ENCODE measurements around the gene MYO19.
"Not testable (repeated sequence)": the region's sequence is repeated elsewhere in the genome, so short reads cannot be mapped to it uniquely, and the experiment has no call there.

MYO19 gene

GRCh38 chr17:36461330-36462110 is 73.1 kb downstream of the MYO19 start:
- no peak for DNase-seq

- no peak for DNase-seq
Measured at GRCh38 chr17:36460265-36460937, 74.3 kb downstream of the MYO19 start.

- no peak for DNase-seq
Measured at GRCh38 chr17:36459601-36460000, 75.1 kb downstream of the MYO19 start.

- DNase-seq, result no peak
Measured at GRCh38 chr17:36459045-36459444, 75.6 kb downstream of the MYO19 start.

GRCh38 chr17:36457701-36458100 is 77.0 kb downstream of the MYO19 start:
- not testable (repeated sequence) for DNase-seq

- not testable (repeated sequence) for DNase-seq
Measured at GRCh38 chr17:36452888-36453287, 81.8 kb downstream of the MYO19 start.

GRCh38 chr17:36449997-36450396 is 84.7 kb downstream of the MYO19 start:
- DNase-seq, result not testable (repeated sequence)
